Smooth muscle cell (in vitro differentiated cells): Measurements from ENCODE around the gene NTN3. TPM values are rescaled to one million over a fixed set of nuclear protein-coding genes. Genes with fewer than 3 reads are reported as not detected.

Experiments used
- DNase-seq: peaks from one replicate; lab custom pipeline; 2025; ENCODE audit not compliant: unreplicated experiment; lab: John Stamatoyannopoulos, UW
- H2AFZ ChIP-seq: fragments of 200-600 bp; sonication (generic); 2 replicates; pipeline ENCODE4 v1.6.0; 2016; ENCODE audit warnings: antibody characterized with exemption, low read depth, mild to moderate bottlenecking
- H3F3A ChIP-seq: fragments of 200-600 bp; sonication (generic); 2 replicates; pipeline ENCODE4 v1.6.0; 2017; ENCODE audit warnings: antibody characterized with exemption, low read depth
- H3K27ac ChIP-seq: fragments of 200-600 bp; sonication (generic); 2 replicates; pipeline ENCODE4 v1.5.1; 2016; ENCODE audit warnings: low read depth, mild to moderate bottlenecking
- H3K27me3 ChIP-seq: fragments of 200-600 bp; sonication (generic); 2 replicates; pipeline ENCODE4 v1.6.1; 2016; ENCODE audit warnings: low read depth, mild to moderate bottlenecking
- H3K36me3 ChIP-seq: fragments of 200-600 bp; sonication (generic); 2 replicates; pipeline ENCODE4 v1.5.1; 2016; ENCODE audit warnings: low read depth
- H3K4me1 ChIP-seq: fragments of 200-600 bp; sonication (generic); 2 replicates; pipeline ENCODE4 v1.5.1; 2016; ENCODE audit warnings: low read depth
- H3K4me2 ChIP-seq: fragments of 200-600 bp; sonication (generic); 2 replicates; pipeline ENCODE4 v1.6.0; 2016; ENCODE audit warnings: mild to moderate bottlenecking
- H3K4me3 ChIP-seq: fragments of 200-600 bp; sonication (generic); 2 replicates; pipeline ENCODE4 v1.5.1; 2016; ENCODE audit warnings: mild to moderate bottlenecking
- H3K79me2 ChIP-seq: fragments of 200-600 bp; sonication (generic); 2 replicates; pipeline ENCODE4 v1.6.0; 2016; ENCODE audit warnings: low read depth, mild to moderate bottlenecking
- H3K9ac ChIP-seq: fragments of 200-600 bp; sonication (generic); 2 replicates; pipeline ENCODE4 v1.6.0; 2016; ENCODE audit warnings: low read depth
- H3K9me3 ChIP-seq: fragments of 200-600 bp; sonication (generic); replicated peaks from 2 replicates; pipeline ENCODE4 v1.5.1; 2016; ENCODE audit warnings: low read depth
- H4K20me1 ChIP-seq: fragments of 200-600 bp; sonication (generic); 2 replicates; pipeline ENCODE4 v1.6.0; 2016; ENCODE audit warnings: low read depth
- WGBS: methylation state at CpG from one replicate; pipeline ENCODE4 v1.1.7; 2016; ENCODE audit warnings: low lambda C conversion rate; 5-methylcytosine and 5-hydroxymethylcytosine counted together
- polyA plus RNA-seq: library from polyadenylated mRNA; unstranded; fragments of >200 nt; fragmentation: Nextera tagmentation; extraction: Ambion mirVana; gene quantifications from 2 replicates; pipeline ENCODE4 v1.2.1, GENCODE V29; 2016
- total RNA-seq: library from RNA; depleted of rRNA; stranded (reverse); fragments of >200 nt; gene quantifications from 2 replicates; pipeline ENCODE4 v1.2.3, GENCODE V29; 2014
- TF ChIP-seq, protein P1 (sequence below): fragments of 200-600 bp; sonication (generic); IDR thresholded peaks from 2 replicates; pipeline ENCODE4 v1.5.1; 2017; ENCODE audit warnings: borderline replicate concordance, mild to moderate bottlenecking, antibody characterized with exemption; ENCODE audit not compliant: insufficient read depth, poor library complexity, severe bottlenecking

The NTN3 gene
- total and polyA plus RNA-seq, 2 experiments from 2014 or later, result 0.23 to 5.2 TPM

DNA sequence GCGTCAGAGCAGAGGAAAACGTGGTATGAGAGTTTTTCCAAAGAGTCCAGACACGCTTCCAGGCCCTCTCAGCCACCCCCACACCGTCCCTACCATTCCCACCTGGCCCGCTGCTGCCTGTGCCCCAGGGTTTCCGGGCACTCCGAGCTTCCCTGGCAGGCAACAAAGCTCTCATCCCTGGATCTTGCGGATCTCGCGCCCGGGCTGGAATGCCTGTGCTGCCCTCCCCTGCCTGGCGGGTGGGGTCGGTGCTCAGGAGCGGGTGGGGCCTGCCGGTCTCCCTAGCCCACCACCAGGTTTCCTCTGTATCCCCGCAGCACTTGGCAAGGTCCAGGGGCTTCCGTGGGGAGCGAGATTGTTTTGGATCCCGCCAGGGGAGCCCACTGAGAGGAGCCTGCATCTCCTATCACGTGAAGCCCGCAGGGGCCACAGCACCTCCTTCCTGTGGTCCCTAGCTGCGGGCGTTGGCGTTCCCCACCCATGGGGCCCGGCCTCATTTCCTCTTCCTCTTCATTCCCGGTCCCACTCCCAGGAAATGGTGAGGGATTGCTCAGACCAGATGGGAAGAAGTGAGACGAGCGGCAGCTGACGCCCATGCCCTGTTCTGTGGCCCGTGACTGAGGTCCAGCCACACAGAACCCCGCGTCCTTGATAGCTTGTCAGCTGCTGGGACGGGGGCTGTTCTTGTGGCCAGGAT lies 14.9 kb downstream of the NTN3 start:
- Histone ChIP-seq H3K27me3 (no peaks in the 10 kb centered on the region), H3K36me3 (no peaks in the 10 kb centered on the region), H3K9me3 (no peaks in the 10 kb centered on the region), H3K9ac (no peak overlapping the region), H3K4me3 (no peak overlapping the region), H3K4me2 (no peak overlapping the region), H3F3A (no peaks in the 10 kb centered on the region), H3K79me2 (no peaks in the 10 kb centered on the region), H4K20me1 (peaks cover 67% of the 10 kb centered on the region), H2AFZ (no peak overlapping the region), H3K27ac (no peak overlapping the region), H3K4me1 (no peaks in the 10 kb centered on the region)
- 92% methylated on average over 33 of the region's 33 CpGs for WGBS
- TF ChIP-seq, protein P1, sequence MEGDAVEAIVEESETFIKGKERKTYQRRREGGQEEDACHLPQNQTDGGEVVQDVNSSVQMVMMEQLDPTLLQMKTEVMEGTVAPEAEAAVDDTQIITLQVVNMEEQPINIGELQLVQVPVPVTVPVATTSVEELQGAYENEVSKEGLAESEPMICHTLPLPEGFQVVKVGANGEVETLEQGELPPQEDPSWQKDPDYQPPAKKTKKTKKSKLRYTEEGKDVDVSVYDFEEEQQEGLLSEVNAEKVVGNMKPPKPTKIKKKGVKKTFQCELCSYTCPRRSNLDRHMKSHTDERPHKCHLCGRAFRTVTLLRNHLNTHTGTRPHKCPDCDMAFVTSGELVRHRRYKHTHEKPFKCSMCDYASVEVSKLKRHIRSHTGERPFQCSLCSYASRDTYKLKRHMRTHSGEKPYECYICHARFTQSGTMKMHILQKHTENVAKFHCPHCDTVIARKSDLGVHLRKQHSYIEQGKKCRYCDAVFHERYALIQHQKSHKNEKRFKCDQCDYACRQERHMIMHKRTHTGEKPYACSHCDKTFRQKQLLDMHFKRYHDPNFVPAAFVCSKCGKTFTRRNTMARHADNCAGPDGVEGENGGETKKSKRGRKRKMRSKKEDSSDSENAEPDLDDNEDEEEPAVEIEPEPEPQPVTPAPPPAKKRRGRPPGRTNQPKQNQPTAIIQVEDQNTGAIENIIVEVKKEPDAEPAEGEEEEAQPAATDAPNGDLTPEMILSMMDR, result no peak
- no peak for DNase-seq

GRCh38 chr16:2486645-2487516 lies 15.8 kb downstream of the NTN3 start:
- Histone ChIP-seq H3K9ac (no peak overlapping the region), H3K27ac (no peak overlapping the region)

DNA sequence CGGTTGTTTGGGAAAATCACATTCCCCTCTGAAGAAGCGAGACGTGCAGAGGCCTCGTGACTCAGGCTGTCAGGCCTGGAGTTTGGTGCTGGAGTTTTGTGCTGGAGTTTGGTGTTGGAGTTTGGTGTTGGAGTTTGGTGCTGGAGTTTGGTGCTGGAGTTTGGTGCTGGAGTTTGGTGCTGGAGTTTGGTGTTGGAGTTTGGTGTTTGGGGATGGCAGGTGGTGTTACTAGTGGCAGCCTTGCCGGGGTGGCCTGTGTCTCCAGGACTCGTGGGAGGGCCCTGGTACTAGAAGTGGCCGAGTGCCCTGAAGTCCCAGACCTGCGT lies 16.4 kb downstream of the NTN3 start:
- Histone ChIP-seq H3K36me3 (no peaks in the 10 kb centered on the region), H2AFZ (no peak overlapping the region), H3K4me1 (no peaks in the 10 kb centered on the region), H3K27ac (no peak overlapping the region), H3K27me3 (no peaks in the 10 kb centered on the region), H4K20me1 (peaks cover 55% of the 10 kb centered on the region), H3K4me3 (no peak overlapping the region), H3K79me2 (no peaks in the 10 kb centered on the region), H3K4me2 (no peak overlapping the region), H3F3A (no peaks in the 10 kb centered on the region), H3K9ac (no peak overlapping the region), H3K9me3 (no peaks in the 10 kb centered on the region)
- TF ChIP-seq, protein P1, result no peak
- no peak for DNase-seq
- WGBS, result 86% methylated on average over 8 of the region's 8 CpGs

More at GRCh38 chr16:2486645-2487516, 15.8 kb downstream of the NTN3 start:
- 87% methylated on average over 29 of the region's 29 CpGs for WGBS
- Histone ChIP-seq H2AFZ (no peak overlapping the region), H3K36me3 (no peaks in the 10 kb centered on the region), H3F3A (no peaks in the 10 kb centered on the region), H3K4me2 (no peak overlapping the region), H3K79me2 (no peaks in the 10 kb centered on the region), H3K4me1 (no peaks in the 10 kb centered on the region), H4K20me1 (peaks cover 61% of the 10 kb centered on the region), H3K27me3 (no peaks in the 10 kb centered on the region), H3K4me3 (no peak overlapping the region), H3K9me3 (no peaks in the 10 kb centered on the region)
- TF ChIP-seq, protein P1, result no peak
- no peak for DNase-seq
